LNCAP (cell line): ENCODE results near the gene OR2H2.

Source experiments
- CTCF ChIP-seq: fragments of 450-650 bp; IDR thresholded peaks from 2 replicates; pipeline ENCODE4 v1.5.1; 2017; ENCODE audit warnings: mild to moderate bottlenecking

Gene OR2H2

GRCh38 chr6:29625337-29625930 is 40.5 kb downstream of the OR2H2 start:
- no peak for TF ChIP-seq CTCF

GRCh38 chr6:29626948-29627754 is 42.2 kb downstream of the OR2H2 start:
- TF ChIP-seq CTCF = no peak

DNA sequence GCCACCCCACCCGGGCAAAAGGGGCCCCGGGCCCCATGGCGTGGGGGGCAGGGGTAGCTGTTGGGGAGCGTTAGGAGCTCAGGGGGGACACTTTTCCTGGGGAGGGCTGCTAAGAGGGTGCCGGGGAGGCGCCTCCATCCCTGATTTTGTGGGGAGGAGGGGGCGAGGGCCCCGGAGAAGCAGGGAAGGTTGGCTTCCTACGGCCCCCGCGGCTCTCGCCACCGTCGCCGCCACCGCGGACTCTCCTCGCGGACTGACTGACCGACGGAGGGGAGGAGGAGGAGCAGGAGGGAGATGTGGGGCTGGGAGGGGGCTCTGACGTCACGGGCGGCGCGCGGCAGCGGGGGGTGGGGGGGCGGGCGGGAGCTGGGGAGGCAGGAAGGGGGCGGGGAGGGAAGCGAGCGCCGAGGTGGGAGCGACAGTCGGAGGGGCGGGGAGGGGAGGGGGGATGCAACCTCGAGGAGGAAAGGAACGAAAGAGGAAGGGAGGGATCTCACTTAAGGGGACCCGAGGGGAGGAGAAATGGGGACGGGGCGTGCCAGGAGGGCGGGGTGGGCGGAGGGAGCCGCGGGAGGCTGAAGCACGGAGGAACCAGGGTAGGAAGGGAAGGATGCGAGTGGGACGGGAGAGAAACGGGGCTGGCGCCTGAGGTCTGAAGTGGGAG is 43.0 kb downstream of the OR2H2 start:
- no peak for TF ChIP-seq CTCF

DNA sequence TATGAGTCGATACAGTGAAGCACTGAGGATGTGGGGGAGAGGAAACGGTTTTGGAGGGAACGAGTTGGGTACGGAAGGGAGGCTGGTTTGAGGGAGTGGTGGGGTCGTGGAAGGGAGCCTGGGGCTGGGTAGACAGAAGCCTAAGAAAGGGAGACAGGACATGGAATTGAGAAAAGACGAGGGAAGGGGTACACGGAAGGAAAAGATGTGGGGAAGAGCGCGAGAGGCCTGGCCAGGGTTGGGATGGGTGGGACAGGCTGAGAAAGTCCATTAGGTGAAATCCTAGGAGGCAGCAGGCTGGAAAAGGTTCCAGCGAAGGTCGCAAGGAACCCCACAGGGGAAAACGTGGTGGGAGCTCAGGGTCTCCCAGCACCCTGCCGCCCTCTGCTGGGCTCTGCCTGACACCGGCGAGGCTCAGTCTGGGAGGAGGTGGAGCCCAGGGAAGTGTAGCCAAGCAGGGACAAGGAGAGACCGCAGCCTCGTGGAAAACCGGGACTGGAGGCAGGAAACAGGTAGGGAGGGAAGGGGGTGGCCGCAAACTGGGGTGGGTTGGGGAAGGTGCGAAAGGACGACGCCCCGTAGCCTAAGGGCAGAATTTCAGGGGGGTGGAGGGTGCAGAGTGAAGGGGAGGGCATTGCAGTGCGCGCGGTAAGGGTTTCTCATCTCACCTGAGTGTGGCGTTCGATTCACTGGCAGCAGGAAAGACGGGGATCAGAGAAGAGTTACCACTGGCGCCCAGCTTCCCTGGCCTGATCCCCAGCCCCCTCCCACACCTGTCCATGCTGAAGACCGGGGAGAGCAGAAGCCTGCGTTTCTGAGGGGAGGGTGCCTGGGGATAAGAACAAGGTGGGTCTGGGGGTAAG is 43.7 kb downstream of the OR2H2 start:
- TF ChIP-seq CTCF = peak; percentile 75

- no peak for TF ChIP-seq CTCF
These were observed 44.6 kb downstream of the OR2H2 start for GRCh38 chr6:29629571-29629970.

- no peak for TF ChIP-seq CTCF
These were observed 45.4 kb downstream of the OR2H2 start for GRCh38 chr6:29630315-29630714.

GRCh38 chr6:29631209-29631810 is 46.4 kb downstream of the OR2H2 start:
- no peak for TF ChIP-seq CTCF
